Measurements from ENCODE around the gene B4GALNT4.

DNA sequence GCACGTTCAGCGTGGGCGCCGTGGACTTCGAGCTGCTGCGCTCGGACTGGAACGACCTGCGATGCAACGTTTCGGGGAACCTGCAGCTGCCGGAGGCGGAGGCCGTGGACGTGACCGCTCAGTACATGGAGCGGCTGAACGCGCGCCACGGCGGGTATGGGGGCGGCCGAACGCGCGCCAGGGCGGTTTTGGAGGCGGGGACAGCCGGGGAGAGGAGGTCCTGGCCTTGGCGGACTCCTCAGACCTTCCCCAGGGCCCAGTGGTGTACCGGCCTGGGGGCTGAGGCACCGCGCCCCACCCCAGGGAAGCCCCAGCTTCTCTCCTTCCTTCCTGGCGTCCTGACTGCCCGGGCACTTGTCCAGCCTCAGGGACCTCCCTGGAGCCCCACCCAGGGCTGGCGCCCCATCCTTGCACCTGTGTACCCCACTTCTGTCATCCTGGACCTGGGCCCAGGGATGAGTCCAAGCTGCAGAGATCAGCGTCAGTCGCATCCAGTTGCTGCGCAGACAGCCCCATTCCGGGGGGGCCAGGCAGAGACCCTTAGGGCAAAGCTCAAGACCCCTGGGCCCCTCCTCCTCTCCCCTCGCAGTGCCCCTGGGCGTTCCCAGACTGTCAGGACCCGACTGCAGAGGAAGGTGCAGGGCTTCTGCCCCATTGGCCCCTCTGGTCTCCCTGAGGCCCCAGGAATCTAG, 8.0 kb downstream of the B4GALNT4 start:
- no peak for TF ChIP-seq POLR2A (IDR thresholded peaks at IDR 0.05)
- TF ChIP-seq, protein P1, sequence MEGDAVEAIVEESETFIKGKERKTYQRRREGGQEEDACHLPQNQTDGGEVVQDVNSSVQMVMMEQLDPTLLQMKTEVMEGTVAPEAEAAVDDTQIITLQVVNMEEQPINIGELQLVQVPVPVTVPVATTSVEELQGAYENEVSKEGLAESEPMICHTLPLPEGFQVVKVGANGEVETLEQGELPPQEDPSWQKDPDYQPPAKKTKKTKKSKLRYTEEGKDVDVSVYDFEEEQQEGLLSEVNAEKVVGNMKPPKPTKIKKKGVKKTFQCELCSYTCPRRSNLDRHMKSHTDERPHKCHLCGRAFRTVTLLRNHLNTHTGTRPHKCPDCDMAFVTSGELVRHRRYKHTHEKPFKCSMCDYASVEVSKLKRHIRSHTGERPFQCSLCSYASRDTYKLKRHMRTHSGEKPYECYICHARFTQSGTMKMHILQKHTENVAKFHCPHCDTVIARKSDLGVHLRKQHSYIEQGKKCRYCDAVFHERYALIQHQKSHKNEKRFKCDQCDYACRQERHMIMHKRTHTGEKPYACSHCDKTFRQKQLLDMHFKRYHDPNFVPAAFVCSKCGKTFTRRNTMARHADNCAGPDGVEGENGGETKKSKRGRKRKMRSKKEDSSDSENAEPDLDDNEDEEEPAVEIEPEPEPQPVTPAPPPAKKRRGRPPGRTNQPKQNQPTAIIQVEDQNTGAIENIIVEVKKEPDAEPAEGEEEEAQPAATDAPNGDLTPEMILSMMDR (IDR thresholded peaks at IDR 0.05): no peak
- TF ChIP-seq EP300 (IDR thresholded peaks at IDR 0.05): no peak

All from tibial nerve (tissue), 4 donors.